CD8-positive, alpha-beta memory T cell (primary cell): ENCODE data around the gene NPM3. TPM values are rescaled to one million over a fixed set of nuclear protein-coding genes. Genes with fewer than 3 reads are reported as not detected.

Source experiments
- CTCF ChIA-PET: fragments of 350-600 bp; sonication (Branson Sonifier 250); formaldehyde crosslinking; loops from one replicate; lab custom pipeline; 2021; ENCODE audit warnings: antibody characterized with exemption; lab: Charles Lee
- POLR2A ChIA-PET: fragments of 350-600 bp; sonication (Branson Sonifier 250); formaldehyde crosslinking; loops from one replicate; lab custom pipeline; 2021; ENCODE audit warnings: antibody characterized with exemption; lab: Charles Lee
- DNase-seq, 5 donors: peaks; one replicate each; pipeline versions ENCODE4 v3.0.0 to v3.0.0-alpha.2; 2020 to 2022; ENCODE audit warnings: mixed read lengths in 1 of 5
- H3K27ac ChIP-seq: one replicate; pipeline ENCODE4 v1.7.0; 2013; ENCODE audit warnings: low read depth, mild to moderate bottlenecking, low read length, moderate library complexity
- H3K27me3 ChIP-seq: 2 replicates; pipeline ENCODE4 v1.7.0; 2013; ENCODE audit warnings: low read length, mild to moderate bottlenecking; ENCODE audit not compliant: insufficient read depth, poor library complexity, severe bottlenecking
- H3K36me3 ChIP-seq: 2 replicates; pipeline ENCODE4 v1.7.0; 2013; ENCODE audit warnings: mild to moderate bottlenecking, low read length, moderate library complexity; ENCODE audit not compliant: insufficient read depth
- H3K4me1 ChIP-seq: 2 replicates; pipeline ENCODE4 v1.7.0; 2013; ENCODE audit warnings: mild to moderate bottlenecking, low read length, moderate library complexity; ENCODE audit not compliant: insufficient read depth
- H3K4me3 ChIP-seq: 2 replicates; pipeline ENCODE4 v1.7.0; 2013; ENCODE audit warnings: mild to moderate bottlenecking, low read length
- H3K9me3 ChIP-seq: 2 replicates; pipeline ENCODE4 v1.7.0; 2013; ENCODE audit warnings: mild to moderate bottlenecking, low read length
- H3K27ac Mint-ChIP-seq, 8 donors: one replicate each; pipeline ENCODE4 v1.8.0; 2020 to 2021; ENCODE audit warnings: mixed read lengths in 8 of 8, mild to moderate bottlenecking in 6 of 8, inconsistent platforms in 3 of 8, moderate library complexity in 3 of 8
- H3K27me3 Mint-ChIP-seq, 2 donors: one replicate each; pipeline ENCODE4 v1.8.0; 2020 to 2021; ENCODE audit warnings: mixed read lengths in 2 of 2, mild to moderate bottlenecking in 1 of 2, moderate library complexity in 1 of 2
- H3K36me3 Mint-ChIP-seq, 3 donors: one replicate each; pipeline ENCODE4 v1.8.0; 2020 to 2021; ENCODE audit warnings: mixed read lengths in 3 of 3, inconsistent platforms in 1 of 3, mild to moderate bottlenecking in 1 of 3
- H3K4me1 Mint-ChIP-seq, 3 donors: one replicate each; pipeline ENCODE4 v1.8.0; 2020 to 2021; ENCODE audit warnings: mixed read lengths in 3 of 3, inconsistent platforms in 1 of 3, mild to moderate bottlenecking in 1 of 3
- H3K4me3 Mint-ChIP-seq, 7 donors: one replicate each; pipeline ENCODE4 v1.8.0; 2020 to 2021; ENCODE audit warnings: mixed read lengths in 7 of 7, mild to moderate bottlenecking in 6 of 7, moderate library complexity in 4 of 7, inconsistent platforms in 2 of 7
- H3K9me3 Mint-ChIP-seq, 5 donors: one replicate each; pipeline ENCODE4 v1.8.0; 2020 to 2022; ENCODE audit warnings: mixed read lengths in 5 of 5, mild to moderate bottlenecking in 3 of 5, moderate library complexity in 2 of 5, inconsistent platforms in 1 of 5
- polyA plus RNA-seq: library from polyadenylated mRNA; unstranded; fragments of 300-500 nt; fragmentation: Illumina TruSeq; gene quantifications from one replicate; pipeline ENCODE4 v1.2.3, GENCODE V29; 2021
- total RNA-seq, 2 experiments: library from RNA; stranded (reverse); gene quantifications; one replicate each; pipeline ENCODE4 v1.2.3, GENCODE V29; 2021

NPM3 gene
- total and polyA plus RNA-seq, 3 experiments from 2014 or later = 7.5 to 217 (median 209) TPM

DNA sequence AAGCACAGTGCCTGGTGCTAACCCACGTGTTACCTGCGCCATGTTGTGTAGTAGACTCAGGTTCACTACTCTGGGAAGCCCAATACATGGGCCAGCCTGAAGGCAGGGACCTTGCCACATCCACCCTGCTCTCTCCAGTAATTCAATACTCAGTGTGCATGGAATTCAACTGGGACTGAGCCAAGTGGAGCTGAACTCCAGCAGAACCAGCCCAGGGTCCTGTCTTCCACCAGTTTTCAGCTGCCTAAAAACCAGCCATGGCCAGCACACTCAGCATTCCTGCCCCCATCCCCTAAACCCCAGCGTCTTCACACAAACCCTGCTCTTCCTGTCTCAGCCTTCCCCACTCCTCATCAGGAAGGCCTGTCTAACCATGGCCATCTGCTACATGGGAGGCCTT is 22.7 kb downstream of the NPM3 start:
- H3K27ac Mint-ChIP-seq = no peak overlapping the region
- DNase-seq = no peak
- no peak overlapping the region for H3K4me3 Mint-ChIP-seq
- no peaks in the 10 kb centered on the region for H3K9me3 Mint-ChIP-seq
- Histone ChIP-seq H3K4me3 (no peak overlapping the region), H3K36me3 (no peaks in the 10 kb centered on the region), H3K27me3 (no peaks in the 10 kb centered on the region), H3K9me3 (no peaks in the 10 kb centered on the region), H3K4me1 (no peaks in the 10 kb centered on the region), H3K27ac (no peak overlapping the region)
- no peaks in the 10 kb centered on the region for H3K4me1 Mint-ChIP-seq
- H3K36me3 Mint-ChIP-seq = no peaks in the 10 kb centered on the region
- H3K27me3 Mint-ChIP-seq = peaks cover 12 to 31% of the 10 kb centered on the region in 2 donors
- POLR2A ChIA-PET = no interaction called here
- CTCF ChIA-PET = no interaction called here

DNA sequence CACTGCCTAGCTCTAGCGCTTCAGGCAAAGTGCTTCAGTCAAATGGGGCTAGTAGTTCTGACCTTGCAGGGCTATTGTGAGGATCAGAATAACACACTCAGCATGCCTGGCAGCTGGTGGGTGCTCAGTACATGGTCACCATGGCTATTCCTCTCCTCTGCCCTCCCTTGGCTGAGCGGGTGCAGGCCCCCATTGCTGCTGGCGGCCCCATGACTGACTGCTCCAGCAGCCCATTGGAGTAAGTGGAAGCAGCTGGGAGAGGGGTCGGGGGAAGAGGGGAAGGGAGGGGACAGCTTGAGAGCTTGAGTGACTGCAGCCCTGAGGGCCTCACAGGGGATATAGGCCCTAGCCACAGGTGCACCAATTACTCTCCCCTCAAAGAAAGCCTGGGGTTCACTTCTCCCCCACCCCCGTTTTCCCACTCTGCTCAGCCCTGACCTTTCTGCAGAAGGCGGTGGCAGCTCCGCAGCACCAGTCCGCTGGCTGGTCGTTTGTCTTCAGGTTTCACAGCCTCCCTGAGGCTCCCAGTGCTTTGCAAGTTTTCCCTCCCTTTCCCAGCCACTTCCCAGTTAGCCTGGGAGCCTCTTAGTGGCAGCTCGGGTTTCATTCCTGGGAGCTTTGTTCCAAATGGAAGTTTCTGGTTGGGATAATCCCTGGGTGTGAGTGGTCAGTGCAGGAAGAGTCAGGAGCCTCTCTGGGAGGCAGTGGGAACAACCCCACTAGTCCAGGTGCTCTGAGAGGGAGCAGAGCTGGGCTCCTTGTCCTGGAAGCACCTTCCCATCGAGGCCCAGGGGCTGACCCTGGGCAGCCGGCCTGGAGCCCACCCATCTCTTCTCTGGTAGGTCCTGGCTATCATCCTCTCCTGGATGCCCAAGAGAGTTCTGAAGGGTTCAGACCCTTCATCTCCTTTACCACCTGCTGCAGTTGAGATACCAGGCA is 23.7 kb downstream of the NPM3 start:
- POLR2A ChIA-PET = no interaction called here

DNA sequence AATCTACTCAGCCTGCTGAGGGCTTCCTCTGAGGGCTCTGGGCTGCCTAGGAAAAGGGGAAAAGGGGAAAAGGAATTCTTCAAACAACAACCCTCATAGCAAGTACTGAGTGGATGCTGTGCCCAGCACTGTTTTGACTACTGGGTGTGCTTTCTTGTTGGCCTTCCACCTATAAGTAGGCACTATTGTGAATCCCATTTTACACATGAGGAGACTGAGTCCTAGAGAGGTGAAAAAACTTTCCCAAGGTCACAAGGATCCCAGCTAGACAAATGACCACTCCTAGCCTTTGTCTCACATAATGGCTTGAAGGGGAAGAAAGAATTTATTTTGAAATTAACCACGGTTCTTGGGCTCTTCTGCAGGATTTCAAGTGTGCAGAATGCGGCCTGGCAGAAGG is 24.4 kb downstream of the NPM3 start:
- POLR2A ChIA-PET = no interaction called here

More for the DNA sequence above, 23.7 kb downstream of the NPM3 start:
- H3K36me3 Mint-ChIP-seq = no peaks in the 10 kb centered on the region
- no peaks in the 10 kb centered on the region for H3K36me3 ChIP-seq
- H3K4me3 ChIP-seq = no peak overlapping the region
- no peaks in the 10 kb centered on the region for H3K9me3 ChIP-seq
- no peak overlapping the region for H3K4me3 Mint-ChIP-seq
- no peaks in the 10 kb centered on the region for H3K9me3 Mint-ChIP-seq
- no peak overlapping the region for H3K27ac ChIP-seq
- no peak overlapping the region for H3K27ac Mint-ChIP-seq
- H3K4me1 Mint-ChIP-seq = no peaks in the 10 kb centered on the region
- peaks cover 13 to 32% of the 10 kb centered on the region in 2 donors for H3K27me3 Mint-ChIP-seq
- no peak for DNase-seq
- CTCF ChIA-PET = interaction anchor here (2.4 kb wide), 1 partner anchor 22 kb away, joined by 9 read pairs; no protein-coding TSS in a partner anchor
- H3K27me3 ChIP-seq = no peaks in the 10 kb centered on the region
- no peaks in the 10 kb centered on the region for H3K4me1 ChIP-seq

DNA sequence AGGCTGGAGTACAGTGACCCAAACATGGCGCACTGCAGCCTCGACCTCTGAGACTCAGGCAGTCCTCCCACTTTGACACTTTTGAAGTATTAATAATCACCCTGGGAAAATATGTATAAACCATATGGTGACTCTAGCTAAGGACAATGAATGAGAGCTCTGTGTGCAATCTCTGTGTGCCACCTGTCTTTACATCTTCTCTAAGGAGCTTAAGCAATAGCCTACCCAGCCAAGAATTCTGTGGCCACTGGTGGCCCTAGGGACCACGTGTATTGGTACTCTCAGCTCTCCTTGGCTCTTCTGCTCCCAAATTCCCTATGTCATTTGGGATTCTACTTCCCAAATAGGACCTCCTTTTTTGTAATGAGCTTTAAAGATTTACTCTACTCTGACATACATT is 31.0 kb downstream of the NPM3 start:
- H3K36me3 Mint-ChIP-seq = no peaks in the 10 kb centered on the region
- CTCF ChIA-PET = no interaction called here

More for the DNA sequence above, 24.4 kb downstream of the NPM3 start:
- Histone ChIP-seq H3K4me1 (no peaks in the 10 kb centered on the region), H3K36me3 (no peaks in the 10 kb centered on the region), H3K9me3 (no peaks in the 10 kb centered on the region), H3K27ac (no peak overlapping the region), H3K4me3 (no peak overlapping the region), H3K27me3 (no peaks in the 10 kb centered on the region)
- no peaks in the 10 kb centered on the region for H3K9me3 Mint-ChIP-seq
- no peaks in the 10 kb centered on the region for H3K4me1 Mint-ChIP-seq
- no peak overlapping the region for H3K4me3 Mint-ChIP-seq
- no peak overlapping the region for H3K27ac Mint-ChIP-seq
- H3K27me3 Mint-ChIP-seq = peaks cover 13 to 37% of the 10 kb centered on the region in 2 donors
- no peaks in the 10 kb centered on the region for H3K36me3 Mint-ChIP-seq
- DNase-seq = no peak
- CTCF ChIA-PET = interaction anchor here (2.4 kb wide), 1 partner anchor 22 kb away, joined by 9 read pairs; no protein-coding TSS in a partner anchor

DNA sequence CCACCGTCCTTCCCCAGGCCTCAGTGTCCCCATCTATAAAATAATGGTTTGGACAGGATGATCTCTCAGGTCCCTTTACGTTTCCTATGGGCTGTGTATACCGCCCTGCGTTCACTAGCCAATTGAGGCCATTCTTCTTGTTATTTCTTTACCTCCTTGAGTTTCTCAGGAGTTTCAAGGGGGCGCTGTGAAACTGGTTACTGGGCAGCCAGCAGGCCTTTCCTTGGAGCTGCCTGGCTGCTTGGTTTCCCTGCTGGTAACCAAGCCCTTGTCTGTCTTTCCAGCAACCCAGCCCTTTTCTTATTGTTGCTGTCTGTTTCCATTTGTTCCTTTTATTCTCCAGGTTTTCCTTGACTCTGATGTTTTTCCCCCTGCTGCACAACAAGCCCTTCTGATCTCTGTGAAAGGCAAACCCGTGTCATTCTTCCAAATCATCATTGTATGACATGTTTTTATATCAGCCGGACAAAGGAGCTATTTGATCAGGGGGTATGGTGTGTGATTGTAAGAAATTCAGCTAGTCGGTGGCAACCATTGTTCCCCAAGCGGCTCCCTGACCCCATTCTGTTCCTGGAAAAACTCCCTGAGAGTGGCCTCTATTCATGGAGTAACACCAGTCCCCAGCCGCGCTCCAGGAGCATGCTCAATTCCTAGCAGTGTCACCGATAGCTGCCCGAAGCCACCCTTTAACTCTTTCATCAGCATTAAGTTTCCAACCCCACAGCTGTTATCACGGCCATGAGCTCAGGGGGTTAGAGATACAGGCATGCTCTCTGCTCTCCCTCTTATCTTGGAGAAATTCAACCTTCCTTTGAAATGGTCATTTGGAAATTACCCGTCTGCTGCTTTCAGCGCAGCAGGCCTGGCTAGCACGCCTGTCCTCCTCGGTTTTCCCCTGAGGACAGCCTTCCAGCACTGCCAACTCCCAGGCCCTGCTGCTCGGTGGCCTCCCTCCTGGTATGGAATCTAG is 33.9 kb downstream of the NPM3 start:
- Mint-ChIP-seq H3K9me3 (no peaks in the 10 kb centered on the region), H3K4me3 (no peak overlapping the region), H3K36me3 (no peaks in the 10 kb centered on the region), H3K27me3 (peaks cover 0 to 28% of the 10 kb centered on the region in 2 donors), H3K4me1 (no peaks in the 10 kb centered on the region), H3K27ac (no peak overlapping the region)
- Histone ChIP-seq H3K4me1 (no peaks in the 10 kb centered on the region), H3K4me3 (no peak overlapping the region), H3K36me3 (no peaks in the 10 kb centered on the region), H3K9me3 (no peaks in the 10 kb centered on the region), H3K27me3 (no peaks in the 10 kb centered on the region), H3K27ac (no peak overlapping the region)
- POLR2A ChIA-PET = no interaction called here
- DNase-seq = no peak
- CTCF ChIA-PET = no interaction called here

More for the DNA sequence above, 31.0 kb downstream of the NPM3 start:
- H3K27me3 Mint-ChIP-seq = peaks cover 10 to 31% of the 10 kb centered on the region in 2 donors
- no peak for DNase-seq
- Histone ChIP-seq H3K36me3 (no peaks in the 10 kb centered on the region), H3K4me1 (no peaks in the 10 kb centered on the region), H3K27me3 (no peaks in the 10 kb centered on the region), H3K4me3 (no peak overlapping the region), H3K9me3 (no peaks in the 10 kb centered on the region), H3K27ac (no peak overlapping the region)
- no peaks in the 10 kb centered on the region for H3K4me1 Mint-ChIP-seq
- H3K9me3 Mint-ChIP-seq = no peaks in the 10 kb centered on the region
- no peak overlapping the region for H3K4me3 Mint-ChIP-seq
- H3K27ac Mint-ChIP-seq = no peak overlapping the region
- POLR2A ChIA-PET = no interaction called here

DNA sequence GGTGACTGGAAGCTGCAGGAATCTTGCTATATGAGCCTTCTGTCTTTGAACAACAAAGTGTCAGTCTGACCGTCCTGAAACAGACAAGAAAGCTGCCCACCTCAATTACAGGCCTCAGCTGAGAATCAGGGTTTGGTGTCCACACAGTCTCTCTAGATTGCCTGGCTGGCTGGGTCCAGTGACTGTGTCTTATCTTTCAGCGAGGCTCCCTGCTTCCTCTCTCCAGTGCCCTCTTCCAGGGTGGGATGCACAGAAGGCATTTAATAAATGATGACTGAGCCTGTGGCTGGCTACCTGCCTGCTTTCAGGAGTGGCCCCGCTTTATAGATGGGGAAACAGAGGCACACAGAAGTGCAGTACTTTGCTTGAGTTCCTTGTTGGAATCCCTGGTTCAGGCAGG is 34.8 kb downstream of the NPM3 start:
- Histone ChIP-seq H3K4me1 (no peaks in the 10 kb centered on the region), H3K4me3 (no peak overlapping the region), H3K27me3 (no peaks in the 10 kb centered on the region), H3K36me3 (no peaks in the 10 kb centered on the region), H3K27ac (no peak overlapping the region), H3K9me3 (no peaks in the 10 kb centered on the region)
- POLR2A ChIA-PET = no interaction called here
- Mint-ChIP-seq H3K4me3 (no peak overlapping the region), H3K36me3 (no peaks in the 10 kb centered on the region), H3K9me3 (no peaks in the 10 kb centered on the region), H3K4me1 (no peaks in the 10 kb centered on the region), H3K27ac (peak overlapping the region in 1 of 8 donors; percentile 33), H3K27me3 (peaks cover 0 to 23% of the 10 kb centered on the region in 2 donors)
- CTCF ChIA-PET = no interaction called here
- no peak for DNase-seq

DNA sequence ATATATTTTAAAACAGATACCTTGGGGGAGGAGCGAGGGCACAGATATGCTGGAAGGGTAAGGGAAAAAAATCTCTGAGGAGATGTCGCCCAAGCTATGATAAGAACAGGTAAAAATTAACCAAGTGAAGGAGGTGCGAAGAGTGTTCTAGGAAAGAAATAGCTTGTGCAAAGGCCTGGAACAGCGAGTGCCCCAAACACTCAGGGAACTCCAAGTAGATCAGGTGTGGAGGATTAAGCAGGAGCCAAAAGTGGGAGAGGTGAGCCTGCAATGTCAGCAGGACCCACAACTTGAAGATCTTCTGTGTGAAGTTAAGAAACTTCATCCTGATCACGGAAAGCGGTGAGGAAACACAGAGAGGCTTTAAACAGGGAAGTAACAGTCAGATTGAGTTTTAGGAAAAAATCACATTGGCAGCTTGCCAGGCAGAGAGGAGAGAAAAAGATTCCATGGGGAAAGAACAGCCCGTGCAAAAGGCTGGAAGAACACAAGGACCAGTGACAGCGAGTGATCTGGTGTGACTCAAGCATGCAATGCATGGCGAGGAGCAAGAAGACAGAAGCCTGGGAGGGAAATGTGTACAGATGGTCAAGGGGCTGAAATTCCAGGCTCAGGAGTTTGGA is 38.1 kb downstream of the NPM3 start:
- peaks cover 3 to 18% of the 10 kb centered on the region in 2 donors for H3K27me3 Mint-ChIP-seq
- no peak for DNase-seq
- Histone ChIP-seq H3K4me1 (no peaks in the 10 kb centered on the region), H3K9me3 (no peaks in the 10 kb centered on the region), H3K4me3 (no peak overlapping the region), H3K27ac (no peak overlapping the region), H3K36me3 (no peaks in the 10 kb centered on the region), H3K27me3 (no peaks in the 10 kb centered on the region)
- H3K36me3 Mint-ChIP-seq = no peaks in the 10 kb centered on the region
- POLR2A ChIA-PET = no interaction called here
- no peaks in the 10 kb centered on the region for H3K4me1 Mint-ChIP-seq
- CTCF ChIA-PET = no interaction called here
- no peak overlapping the region for H3K27ac Mint-ChIP-seq
- H3K9me3 Mint-ChIP-seq = no peaks in the 10 kb centered on the region
- H3K4me3 Mint-ChIP-seq = no peak overlapping the region
